H1 (cell line): ENCODE results near the gene TEX35.

Source experiments
- HDAC6 ChIP-seq: IDR thresholded peaks from one replicate; pipeline ENCODE4 v1.7.1; 2012; ENCODE audit warnings: low read depth, mild to moderate bottlenecking, inconsistent platforms, low read length, moderate library complexity
- POLR2A ChIP-seq, 2 experiments: IDR thresholded peaks; 1 replicate in 1 of 2; 2 replicates in 1 of 2; pipeline ENCODE4 v1.6.1; 2011; ENCODE audit warnings: low read depth in 2 of 2, low read length in 2 of 2, mild to moderate bottlenecking in 2 of 2; ENCODE audit errors: control extremely low read depth in 1 of 2
- RAD21 ChIP-seq, 2 experiments: IDR thresholded peaks in 1 of 2; conservative IDR thresholded peaks in 1 of 2; 2 replicates each; pipeline ENCODE4 v1.6.1; 2011; ENCODE audit warnings: low read depth in 2 of 2, low read length in 2 of 2, improper control_type of control experiment in 1 of 2, inconsistent platforms in 1 of 2, mild to moderate bottlenecking in 1 of 2, moderate library complexity in 1 of 2
- RFX5 ChIP-seq: IDR thresholded peaks from 2 replicates; pipeline ENCODE4 v1.6.1; 2011; ENCODE audit warnings: low read depth, low read length, improper control_type of control experiment, borderline replicate concordance
- ZNF274 ChIP-seq: IDR thresholded peaks from 2 replicates; pipeline ENCODE4 v1.7.0; 2012; ENCODE audit warnings: low read length, borderline replicate concordance; ENCODE audit errors: extremely low read depth
- TF ChIP-seq, protein P1 (sequence below): IDR thresholded peaks from 2 replicates; pipeline ENCODE4 v1.6.1; 2011; ENCODE audit warnings: low read depth, mild to moderate bottlenecking, low read length; ENCODE audit not compliant: insufficient read depth

DNA sequence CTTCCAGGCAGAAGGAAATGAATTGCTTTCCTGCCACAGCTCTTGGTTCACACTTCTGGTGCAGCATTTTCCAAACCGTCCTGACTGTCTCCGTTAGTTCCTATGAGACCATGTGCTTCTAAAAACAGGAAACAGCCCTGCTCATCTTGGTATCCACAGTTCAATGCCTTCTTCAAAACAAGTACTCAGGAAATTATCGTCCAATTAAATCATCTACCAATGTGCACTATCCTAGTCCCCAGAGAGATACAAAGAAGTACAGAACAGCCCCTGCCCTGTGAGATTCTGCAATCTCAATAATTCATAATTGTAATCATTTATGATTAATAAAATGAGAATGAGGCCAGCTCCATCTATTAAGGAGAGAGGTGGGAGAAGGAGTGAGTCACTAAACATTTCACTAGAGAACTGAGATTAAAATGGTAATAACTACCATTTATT is 27.3 kb upstream of the TEX35 start:
- TF ChIP-seq POLR2A (IDR thresholded peaks at IDR 0.05; ENCODE audit: control extremely low read depth in 1 of 2, low read depth in 2 of 2, low read length in 2 of 2) (no peak), HDAC6 (no peak), RAD21 (IDR thresholded peaks at IDR 0.05 in 1 of 2, conservative IDR thresholded peaks at IDR 0.05 in 1 of 2; ENCODE audit: low read depth in 2 of 2, low read length in 2 of 2) (no peak), ZNF274 (no peak), RFX5 (no peak)
- TF ChIP-seq, protein P1, sequence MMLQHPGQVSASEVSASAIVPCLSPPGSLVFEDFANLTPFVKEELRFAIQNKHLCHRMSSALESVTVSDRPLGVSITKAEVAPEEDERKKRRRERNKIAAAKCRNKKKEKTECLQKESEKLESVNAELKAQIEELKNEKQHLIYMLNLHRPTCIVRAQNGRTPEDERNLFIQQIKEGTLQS = no peak
